Naive thymus-derived CD4-positive, alpha-beta T cell (primary cell): ENCODE data around the gene CADM3. TPM values are rescaled to one million over a fixed set of nuclear protein-coding genes. Genes with fewer than 3 reads are reported as not detected.

Experiments
- ATAC-seq: fragments of 150-1000 bp; cut with Tn5 transposase; 2 replicates; pipeline ENCODE4 v1.10.0; 2021; ENCODE audit warnings: mild to moderate bottlenecking, moderate library complexity
- CTCF ChIA-PET: fragments of 350-600 bp; sonication (Branson Sonifier 250); formaldehyde crosslinking; loops from one replicate; lab custom pipeline; 2021; ENCODE audit warnings: antibody characterized with exemption; lab: Charles Lee
- POLR2A ChIA-PET: fragments of 350-600 bp; sonication (Branson Sonifier 250); formaldehyde crosslinking; loops from one replicate; lab custom pipeline; 2021; ENCODE audit warnings: antibody characterized with exemption, inconsistent platforms; lab: Charles Lee
- DNase-seq, 9 donors: peaks; one replicate each; pipeline versions ENCODE4 v3.0.0 to v3.0.0-alpha.2; 2020 to 2022; ENCODE audit warnings: mixed read lengths in 1 of 9
- H3K27ac ChIP-seq: one replicate; pipeline ENCODE4 v1.7.0; 2013; ENCODE audit warnings: mild to moderate bottlenecking, low read depth, low read length, moderate library complexity
- H3K27me3 ChIP-seq, 2 donors: one replicate each; pipeline ENCODE4 v1.7.0; 2013; ENCODE audit warnings: low read length in 2 of 2, mild to moderate bottlenecking in 2 of 2, moderate library complexity in 2 of 2; ENCODE audit not compliant: control insufficient read depth in 2 of 2, insufficient read depth in 2 of 2
- H3K36me3 ChIP-seq, 3 experiments: 1 replicate in 2 of 3; 2 replicates in 1 of 3; pipeline ENCODE4 v1.7.0; 2013; ENCODE audit warnings: low read length in 3 of 3, mild to moderate bottlenecking in 3 of 3, moderate library complexity in 1 of 3; ENCODE audit not compliant: insufficient read depth in 3 of 3, control insufficient read depth in 2 of 3
- H3K4me1 ChIP-seq, 2 donors: one replicate each; pipeline ENCODE4 v1.7.0; 2013; ENCODE audit warnings: low read length in 2 of 2, mild to moderate bottlenecking in 2 of 2, moderate library complexity in 1 of 2; ENCODE audit not compliant: control insufficient read depth in 2 of 2, insufficient read depth in 2 of 2
- H3K4me3 ChIP-seq: 2 replicates; pipeline ENCODE4 v1.7.0; 2013; ENCODE audit warnings: mild to moderate bottlenecking, low read length
- H3K9me3 ChIP-seq, 3 experiments: 1 replicate in 2 of 3; 2 replicates in 1 of 3; pipeline ENCODE4 v1.7.0; 2013; ENCODE audit warnings: low read length in 3 of 3; ENCODE audit not compliant: control insufficient read depth in 2 of 3
- H3K27ac Mint-ChIP-seq, 9 donors: one replicate each; pipeline ENCODE4 v1.8.0; 2020 to 2022; ENCODE audit warnings: mixed read lengths in 9 of 9, mild to moderate bottlenecking in 8 of 9, moderate library complexity in 5 of 9, inconsistent platforms in 2 of 9
- H3K27me3 Mint-ChIP-seq, 5 donors: one replicate each; pipeline ENCODE4 v1.8.0; 2021 to 2022; ENCODE audit warnings: mixed read lengths in 5 of 5, mild to moderate bottlenecking in 1 of 5
- H3K36me3 Mint-ChIP-seq, 5 donors: one replicate each; pipeline ENCODE4 v1.8.0; 2020 to 2022; ENCODE audit warnings: mixed read lengths in 5 of 5, mild to moderate bottlenecking in 3 of 5, inconsistent platforms in 1 of 5
- H3K4me1 Mint-ChIP-seq, 7 donors: one replicate each; pipeline ENCODE4 v1.8.0; 2020 to 2022; ENCODE audit warnings: mixed read lengths in 7 of 7, mild to moderate bottlenecking in 3 of 7, inconsistent platforms in 1 of 7
- H3K4me3 Mint-ChIP-seq, 10 donors: one replicate each; pipeline ENCODE4 v1.8.0; 2020 to 2022; ENCODE audit warnings: mild to moderate bottlenecking in 10 of 10, mixed read lengths in 10 of 10, moderate library complexity in 6 of 10, inconsistent platforms in 2 of 10
- H3K9me3 Mint-ChIP-seq, 11 donors: one replicate each; pipeline ENCODE4 v1.8.0; 2020 to 2022; ENCODE audit warnings: mixed read lengths in 11 of 11, mild to moderate bottlenecking in 4 of 11, inconsistent platforms in 1 of 11, moderate library complexity in 1 of 11
- intact Hi-C, 2 donors: fragments of 100-400 bp; cut with micrococcal nuclease; formaldehyde crosslinking; loops; one replicate each; pipeline ENCODE4 v1.15.1; 2023
- polyA plus RNA-seq, 2 donors: library from polyadenylated mRNA; unstranded; fragments of 300-500 nt; fragmentation: Illumina TruSeq; gene quantifications; one replicate each; pipeline ENCODE4 v1.2.3, GENCODE V29; 2021
- total RNA-seq, 6 experiments: library from RNA in 5 of 6; stranded (reverse) in 5 of 6; gene quantifications; 1 replicate in 5 of 6; 2 replicates in 1 of 6; pipeline ENCODE4 v1.2.3 and lab custom pipeline; 2021 to 2026

Gene CADM3
- total and polyA plus RNA-seq, 7 experiments from 2014 or later, result not detected

DNA sequence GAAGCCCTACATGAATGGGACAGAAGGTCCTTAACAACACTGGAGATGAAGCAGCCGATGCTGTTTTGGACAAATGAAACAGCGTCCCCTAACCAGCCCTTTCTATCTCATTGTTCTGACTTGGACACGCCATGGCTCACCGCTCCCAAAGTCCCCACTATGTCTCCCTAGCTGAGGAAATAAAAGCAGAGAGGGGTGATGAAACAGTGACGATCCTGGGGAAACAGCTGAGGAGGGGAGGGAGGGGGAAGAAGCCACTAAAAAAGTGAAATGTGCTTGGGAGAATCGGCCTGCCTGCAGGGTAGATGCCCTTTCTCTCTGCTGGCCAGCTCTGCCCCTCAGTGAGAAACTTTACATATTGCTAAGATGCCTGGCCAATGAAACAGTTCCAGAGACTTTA, 32.2 kb downstream of the CADM3 start:
- H3K27ac Mint-ChIP-seq, result no peak overlapping the region
- Histone ChIP-seq H3K4me1 (no peaks in the 10 kb centered on the region), H3K36me3 (no peaks in the 10 kb centered on the region), H3K9me3 (no peaks in the 10 kb centered on the region), H3K27me3 (no peaks in the 10 kb centered on the region), H3K27ac (no peak overlapping the region), H3K4me3 (no peak overlapping the region)
- ChIA-PET POLR2A (no interaction called here), CTCF (interaction anchor here (0.6 kb wide), 2 partner anchors 10 kb away, joined by 3 read pairs; no protein-coding TSS in a partner anchor)
- DNase-seq, result no peak
- H3K9me3 Mint-ChIP-seq, result peaks cover 0 to 1% (median 0%) of the 10 kb centered on the region in 11 donors
- intact Hi-C loops, result no loop called here
- no peak overlapping the region for H3K4me3 Mint-ChIP-seq
- H3K36me3 Mint-ChIP-seq, result no peaks in the 10 kb centered on the region
- no peak for ATAC-seq
- peaks cover 0 to 13% (median 5%) of the 10 kb centered on the region in 7 donors for H3K4me1 Mint-ChIP-seq
- peaks cover 43 to 79% (median 72%) of the 10 kb centered on the region in 5 donors for H3K27me3 Mint-ChIP-seq

- H3K9me3 ChIP-seq, result no peaks in the 10 kb centered on the region
- CTCF ChIA-PET, result interaction anchor here (0.6 to 1.1 kb wide), 2 partner anchors 9 to 10 kb away, joined by 3 to 5 read pairs; no protein-coding TSS in a partner anchor
- Mint-ChIP-seq H3K9me3 (peaks cover 0 to 1% (median 0%) of the 10 kb centered on the region in 11 donors), H3K27me3 (peaks cover 46 to 80% (median 73%) of the 10 kb centered on the region in 5 donors), H3K4me3 (no peak within 1 kb of the TSS), H3K27ac (peak within 1 kb of the TSS in 1 of 9 donors; percentile 11), H3K4me1 (peaks cover 0 to 13% (median 5%) of the 10 kb centered on the region in 7 donors), H3K36me3 (no peaks in the 10 kb centered on the region)
- no peak within 1 kb of the TSS for H3K4me3 ChIP-seq
- H3K36me3 ChIP-seq, result no peaks in the 10 kb centered on the region
- POLR2A ChIA-PET, result no interaction called here
- intact Hi-C loops, result no loop called here
- DNase-seq (no peak), ATAC-seq (no peak)
- no peaks in the 10 kb centered on the region for H3K4me1 ChIP-seq
- H3K27me3 ChIP-seq, result no peaks in the 10 kb centered on the region
- H3K27ac ChIP-seq, result no peak within 1 kb of the TSS
Observed at GRCh38 chr1:159204161-159205141, 33.0 kb downstream of the CADM3 start, which contains the start of gene ACKR1. Gene ACKR1, plus strand, starts transcription at chr1:159204875. Its CDS starts 85 bp downstream, at chr1:159204960.

DNA sequence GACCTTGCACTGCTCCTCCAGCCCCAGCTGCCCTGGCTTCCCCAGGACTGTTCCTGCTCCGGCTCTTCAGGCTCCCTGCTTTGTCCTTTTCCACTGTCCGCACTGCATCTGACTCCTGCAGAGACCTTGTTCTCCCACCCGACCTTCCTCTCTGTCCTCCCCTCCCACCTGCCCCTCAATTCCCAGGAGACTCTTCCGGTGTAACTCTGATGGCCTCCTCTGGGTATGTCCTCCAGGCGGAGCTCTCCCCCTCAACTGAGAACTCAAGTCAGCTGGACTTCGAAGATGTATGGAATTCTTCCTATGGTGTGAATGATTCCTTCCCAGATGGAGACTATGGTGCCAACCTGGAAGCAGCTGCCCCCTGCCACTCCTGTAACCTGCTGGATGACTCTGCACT, 33.8 kb downstream of the CADM3 start:
- Histone ChIP-seq H3K27ac (no peak overlapping the region), H3K36me3 (no peaks in the 10 kb centered on the region), H3K27me3 (no peaks in the 10 kb centered on the region), H3K9me3 (no peaks in the 10 kb centered on the region), H3K4me1 (no peaks in the 10 kb centered on the region), H3K4me3 (no peak overlapping the region)
- DNase-seq (no peak), ATAC-seq (no peak)
- ChIA-PET CTCF (interaction anchor here (1.1 kb wide), 1 partner anchor 9 kb away, joined by 5 read pairs; no protein-coding TSS in a partner anchor), POLR2A (no interaction called here)
- H3K27me3 Mint-ChIP-seq, result peaks cover 46 to 76% (median 72%) of the 10 kb centered on the region in 5 donors
- H3K27ac Mint-ChIP-seq, result peak overlapping the region in 1 of 9 donors; percentile 11
- no peak overlapping the region for H3K4me3 Mint-ChIP-seq
- peaks cover 0 to 1% (median 0%) of the 10 kb centered on the region in 11 donors for H3K9me3 Mint-ChIP-seq
- H3K36me3 Mint-ChIP-seq, result no peaks in the 10 kb centered on the region
- peaks cover 0 to 11% (median 5%) of the 10 kb centered on the region in 7 donors for H3K4me1 Mint-ChIP-seq
- intact Hi-C loops, result no loop called here

DNA sequence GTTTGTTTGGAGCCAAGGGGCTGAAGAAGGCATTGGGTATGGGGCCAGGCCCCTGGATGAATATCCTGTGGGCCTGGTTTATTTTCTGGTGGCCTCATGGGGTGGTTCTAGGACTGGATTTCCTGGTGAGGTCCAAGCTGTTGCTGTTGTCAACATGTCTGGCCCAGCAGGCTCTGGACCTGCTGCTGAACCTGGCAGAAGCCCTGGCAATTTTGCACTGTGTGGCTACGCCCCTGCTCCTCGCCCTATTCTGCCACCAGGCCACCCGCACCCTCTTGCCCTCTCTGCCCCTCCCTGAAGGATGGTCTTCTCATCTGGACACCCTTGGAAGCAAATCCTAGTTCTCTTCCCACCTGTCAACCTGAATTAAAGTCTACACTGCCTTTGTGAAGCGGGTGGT, 34.7 kb downstream of the CADM3 start:
- Histone ChIP-seq H3K27me3 (no peaks in the 10 kb centered on the region), H3K27ac (no peak overlapping the region), H3K9me3 (no peaks in the 10 kb centered on the region), H3K4me1 (no peaks in the 10 kb centered on the region), H3K36me3 (no peaks in the 10 kb centered on the region), H3K4me3 (no peak overlapping the region)
- Mint-ChIP-seq H3K27ac (no peak overlapping the region), H3K4me3 (no peak overlapping the region), H3K9me3 (peaks cover 0 to 1% (median 0%) of the 10 kb centered on the region in 11 donors), H3K36me3 (no peaks in the 10 kb centered on the region), H3K4me1 (peaks cover 0 to 6% (median 0%) of the 10 kb centered on the region in 7 donors), H3K27me3 (peaks cover 42 to 79% (median 71%) of the 10 kb centered on the region in 5 donors)
- DNase-seq (no peak), ATAC-seq (no peak)
- ChIA-PET POLR2A (no interaction called here), CTCF (no interaction called here)
- intact Hi-C loops, result no loop called here

- H3K27me3 Mint-ChIP-seq, result peaks cover 40 to 80% (median 70%) of the 10 kb centered on the region in 5 donors
- POLR2A ChIA-PET, result no interaction called here
Observed at GRCh38 chr1:159207080-159207479, 35.7 kb downstream of the CADM3 start.

DNA sequence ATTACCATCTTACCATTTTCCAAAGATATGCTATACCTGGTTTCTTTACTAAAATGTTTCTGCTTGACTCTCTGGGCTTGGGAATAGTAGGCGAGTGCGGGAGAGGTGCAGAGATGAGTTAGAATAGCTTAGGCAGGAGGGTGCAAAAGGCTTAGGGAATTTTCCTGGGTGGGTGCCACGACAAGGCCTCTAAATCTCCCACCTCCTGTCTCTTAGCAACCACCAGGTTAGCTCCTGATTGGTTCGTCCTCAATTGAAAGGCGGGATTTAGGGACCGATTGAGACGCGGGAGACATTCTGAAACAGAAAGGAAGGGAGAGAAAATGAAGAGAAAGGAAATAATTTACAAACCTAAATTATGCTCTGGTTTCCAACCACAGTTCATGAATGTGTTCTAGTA, 36.4 kb downstream of the CADM3 start:
- CTCF ChIA-PET, result no interaction called here
- Mint-ChIP-seq H3K9me3 (peaks cover 0 to 1% (median 0%) of the 10 kb centered on the region in 11 donors), H3K36me3 (no peaks in the 10 kb centered on the region), H3K27me3 (peaks cover 40 to 80% (median 71%) of the 10 kb centered on the region in 5 donors), H3K4me3 (no peak overlapping the region), H3K27ac (no peak overlapping the region), H3K4me1 (peaks cover 0 to 2% (median 0%) of the 10 kb centered on the region in 7 donors)
- Histone ChIP-seq H3K4me3 (no peak overlapping the region), H3K9me3 (no peaks in the 10 kb centered on the region), H3K36me3 (no peaks in the 10 kb centered on the region), H3K4me1 (no peaks in the 10 kb centered on the region), H3K27me3 (no peaks in the 10 kb centered on the region), H3K27ac (no peak overlapping the region)
- intact Hi-C loops, result no loop called here
- POLR2A ChIA-PET, result no interaction called here
- no peak for ATAC-seq
- DNase-seq, result no peak

More at GRCh38 chr1:159207080-159207479, 35.7 kb downstream of the CADM3 start:
- H3K9me3 ChIP-seq, result no peaks in the 10 kb centered on the region
- H3K27me3 ChIP-seq, result no peaks in the 10 kb centered on the region
- Mint-ChIP-seq H3K27ac (no peak overlapping the region), H3K9me3 (peaks cover 0 to 1% (median 0%) of the 10 kb centered on the region in 11 donors), H3K36me3 (no peaks in the 10 kb centered on the region), H3K4me1 (peaks cover 0 to 2% (median 0%) of the 10 kb centered on the region in 7 donors), H3K4me3 (no peak overlapping the region)
- H3K4me3 ChIP-seq, result no peak overlapping the region
- H3K36me3 ChIP-seq, result no peaks in the 10 kb centered on the region
- intact Hi-C loops, result no loop called here
- no peak for DNase-seq
- H3K4me1 ChIP-seq, result no peaks in the 10 kb centered on the region
- no peak overlapping the region for H3K27ac ChIP-seq
- CTCF ChIA-PET, result no interaction called here
- no peak for ATAC-seq
